Measurements from ENCODE around the gene DPP6.

DPP6 gene

GRCh38 chr7:154584352-154585252 lies 532.4 kb downstream of the DPP6 start:
- Histone ChIP-seq H3K36me3 (ENCODE audit: low read depth) (no peaks in the 10 kb centered on the region), H3K27ac (ENCODE audit: poor library complexity, severe bottlenecking) (no peak overlapping the region), H3K4me1 (ENCODE audit: insufficient read depth, poor library complexity, severe bottlenecking) (no peaks in the 10 kb centered on the region), H3K4me3 (ENCODE audit: severe bottlenecking) (no peak overlapping the region), H3K27me3 (ENCODE audit: insufficient read depth, poor library complexity, severe bottlenecking) (no peaks in the 10 kb centered on the region), H3K9me3 (ENCODE audit: severe bottlenecking) (no peaks in the 10 kb centered on the region)
- peak; percentile 39 for TF ChIP-seq CTCF (IDR thresholded peaks at IDR 0.05; ENCODE audit: poor library complexity, severe bottlenecking)
- ATAC-seq (ENCODE audit: low read depth) = no peak; the same call in 2 of the 3 replicates
- no peak for DNase-seq (ENCODE audit: low spot score)

GRCh38 chr7:154587792-154588191 lies 535.6 kb downstream of the DPP6 start:
- H3K4me3 ChIP-seq (ENCODE audit: severe bottlenecking) = no peak overlapping the region
- H3K9me3 ChIP-seq (ENCODE audit: severe bottlenecking) = peaks cover 3% of the 10 kb centered on the region
- no peaks in the 10 kb centered on the region for H3K4me1 ChIP-seq (ENCODE audit: insufficient read depth, poor library complexity, severe bottlenecking)
- no peaks in the 10 kb centered on the region for H3K27me3 ChIP-seq (ENCODE audit: insufficient read depth, poor library complexity, severe bottlenecking)
- DNase-seq (ENCODE audit: low spot score) (no peak), ATAC-seq (ENCODE audit: low read depth) (no peak)
- TF ChIP-seq CTCF (IDR thresholded peaks at IDR 0.05; ENCODE audit: poor library complexity, severe bottlenecking) = no peak
- H3K36me3 ChIP-seq (ENCODE audit: low read depth) = no peaks in the 10 kb centered on the region
- no peak overlapping the region for H3K27ac ChIP-seq (ENCODE audit: poor library complexity, severe bottlenecking)

- Histone ChIP-seq H3K4me3 (ENCODE audit: severe bottlenecking) (no peak overlapping the region), H3K36me3 (ENCODE audit: low read depth) (no peaks in the 10 kb centered on the region), H3K4me1 (ENCODE audit: insufficient read depth, poor library complexity, severe bottlenecking) (no peaks in the 10 kb centered on the region), H3K27ac (ENCODE audit: poor library complexity, severe bottlenecking) (no peak overlapping the region), H3K27me3 (ENCODE audit: insufficient read depth, poor library complexity, severe bottlenecking) (no peaks in the 10 kb centered on the region), H3K9me3 (ENCODE audit: severe bottlenecking) (peaks cover 3% of the 10 kb centered on the region)
- TF ChIP-seq CTCF (IDR thresholded peaks at IDR 0.05; ENCODE audit: poor library complexity, severe bottlenecking) = no peak
- no peak for DNase-seq (ENCODE audit: low spot score)
- no peak for ATAC-seq (ENCODE audit: low read depth)
Observed at GRCh38 chr7:154591544-154591943, 539.3 kb downstream of the DPP6 start.

GRCh38 chr7:154592388-154592787 lies 540.2 kb downstream of the DPP6 start:
- DNase-seq (ENCODE audit: low spot score) = no peak
- H3K27me3 ChIP-seq (ENCODE audit: insufficient read depth, poor library complexity, severe bottlenecking) = no peaks in the 10 kb centered on the region
- no peak for ATAC-seq (ENCODE audit: low read depth)

More at GRCh38 chr7:154592388-154592787, 540.2 kb downstream of the DPP6 start:
- Histone ChIP-seq H3K36me3 (ENCODE audit: low read depth) (no peaks in the 10 kb centered on the region), H3K4me1 (ENCODE audit: insufficient read depth, poor library complexity, severe bottlenecking) (no peaks in the 10 kb centered on the region), H3K9me3 (ENCODE audit: severe bottlenecking) (peaks cover 3% of the 10 kb centered on the region), H3K27ac (ENCODE audit: poor library complexity, severe bottlenecking) (no peak overlapping the region), H3K4me3 (ENCODE audit: severe bottlenecking) (no peak overlapping the region)
- TF ChIP-seq CTCF (IDR thresholded peaks at IDR 0.05; ENCODE audit: poor library complexity, severe bottlenecking) = no peak

Data from RWPE2 (cell line).